Umbilical cord (tissue), 2 donors: ENCODE data around the gene ZNF555. TPM values are rescaled to one million over a fixed set of nuclear protein-coding genes. Genes with fewer than 3 reads are reported as not detected.

Source experiments
- DNase-seq: peaks from one replicate; pipeline ENCODE4 v3.0.0-alpha.2; 2015; ENCODE audit warnings: low spot score
- total RNA-seq: library from RNA; depleted of rRNA; stranded (reverse); fragments of >200 nt; gene quantifications from one replicate; pipeline ENCODE4 v1.2.3, GENCODE V29; 2014; ENCODE audit warnings: low replicate concordance; ENCODE audit not compliant: insufficient read depth

ZNF555 gene
- total RNA-seq, 1 donor from 2014 or later = 7.0 TPM

DNA sequence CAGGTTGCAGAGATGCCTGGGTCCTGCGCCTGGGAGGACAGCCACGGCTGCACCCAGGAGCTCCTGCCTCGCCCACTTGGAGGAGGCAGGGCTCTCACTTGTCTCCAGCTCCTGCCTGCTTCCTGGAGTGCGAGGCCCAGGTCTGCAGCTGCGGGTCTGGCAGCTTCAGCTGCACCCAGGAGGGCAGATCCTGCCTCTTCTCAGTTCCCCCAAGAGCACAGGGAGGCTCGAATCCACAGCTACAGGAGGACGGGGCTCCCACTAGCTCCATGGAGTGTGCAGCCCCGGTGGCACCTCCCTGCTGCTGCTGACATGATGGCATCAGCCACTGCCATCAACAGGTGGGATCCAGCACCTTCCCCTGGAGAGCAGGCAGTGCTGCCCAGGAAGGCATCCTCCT is 17.1 kb upstream of the ZNF555 start:
- DNase-seq = no peak

DNA sequence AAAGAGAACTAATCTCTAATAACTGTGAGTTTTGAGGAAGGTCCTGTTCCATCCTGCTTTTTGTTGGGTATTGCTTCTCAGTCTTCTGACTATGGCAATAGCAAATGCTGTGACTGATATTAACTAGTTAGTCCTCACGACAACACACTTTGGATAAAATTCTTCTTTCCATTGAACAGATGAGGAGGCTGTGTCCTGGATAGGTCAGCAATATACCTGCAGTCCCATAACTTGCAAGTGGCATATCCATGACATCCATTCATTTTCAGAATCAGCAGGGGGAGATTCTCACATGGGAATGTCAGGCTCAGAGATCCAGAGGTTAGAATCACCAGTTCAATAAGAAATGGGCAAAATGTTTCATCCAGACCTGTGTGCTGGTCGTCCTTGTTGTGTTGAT is 14.3 kb upstream of the ZNF555 start:
- DNase-seq = no peak

DNA sequence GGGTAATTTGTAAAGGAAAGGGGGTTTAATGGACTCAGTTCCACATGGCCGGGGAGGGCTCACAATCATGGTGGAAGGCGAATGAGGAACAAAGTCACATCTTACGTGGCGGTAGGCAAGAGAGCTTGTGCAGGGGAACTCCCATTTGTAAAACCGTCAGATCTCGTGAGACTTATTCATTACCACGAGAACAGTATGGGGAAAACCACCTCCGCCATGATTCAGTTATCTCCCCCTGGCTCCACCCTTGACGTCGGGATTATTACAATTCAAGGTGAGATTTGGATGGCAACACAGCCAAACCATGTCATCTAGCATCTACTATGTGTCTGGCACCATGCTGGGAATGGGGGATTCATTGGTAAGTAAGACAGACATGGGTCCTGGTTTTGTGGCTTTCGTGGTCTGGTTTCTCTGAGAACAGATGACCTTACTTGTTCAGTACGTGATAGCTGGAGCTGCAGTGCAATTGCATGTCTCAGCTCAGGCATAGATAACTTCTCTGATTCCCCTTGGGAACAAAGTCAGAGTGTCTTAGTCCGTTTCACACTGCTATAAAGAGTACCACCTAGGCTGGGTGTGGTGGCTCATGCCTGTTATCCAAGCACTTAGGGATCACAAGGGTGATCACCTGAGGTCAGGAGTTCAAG is 13.3 kb upstream of the ZNF555 start:
- no peak for DNase-seq

DNA sequence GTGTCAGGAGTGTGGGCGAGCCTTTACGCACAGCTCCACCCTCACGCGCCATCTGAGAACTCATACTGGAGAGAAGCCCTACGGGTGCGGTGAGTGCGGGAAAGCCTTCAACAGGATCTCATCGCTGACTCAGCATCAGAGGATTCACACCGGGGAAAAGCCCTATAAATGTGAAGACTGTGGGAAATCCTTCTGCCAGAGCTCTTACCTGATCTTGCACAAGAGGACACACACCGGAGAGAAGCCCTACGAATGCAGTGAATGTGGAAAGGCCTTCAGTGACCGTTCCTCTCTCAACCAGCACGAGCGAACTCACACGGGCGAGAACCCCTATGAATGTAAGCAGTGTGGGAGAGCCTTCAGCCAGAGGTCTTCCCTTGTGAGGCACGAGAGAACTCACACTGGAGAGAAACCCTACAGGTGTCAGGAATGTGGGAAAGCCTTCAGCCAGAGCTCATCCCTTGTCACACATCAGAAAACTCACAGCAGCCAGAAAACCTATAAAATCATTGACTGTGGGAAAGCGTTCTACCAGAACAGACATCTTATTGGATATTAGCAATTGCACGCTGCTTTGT is 6.9 kb upstream of the ZNF555 start:
- DNase-seq = no peak

DNA sequence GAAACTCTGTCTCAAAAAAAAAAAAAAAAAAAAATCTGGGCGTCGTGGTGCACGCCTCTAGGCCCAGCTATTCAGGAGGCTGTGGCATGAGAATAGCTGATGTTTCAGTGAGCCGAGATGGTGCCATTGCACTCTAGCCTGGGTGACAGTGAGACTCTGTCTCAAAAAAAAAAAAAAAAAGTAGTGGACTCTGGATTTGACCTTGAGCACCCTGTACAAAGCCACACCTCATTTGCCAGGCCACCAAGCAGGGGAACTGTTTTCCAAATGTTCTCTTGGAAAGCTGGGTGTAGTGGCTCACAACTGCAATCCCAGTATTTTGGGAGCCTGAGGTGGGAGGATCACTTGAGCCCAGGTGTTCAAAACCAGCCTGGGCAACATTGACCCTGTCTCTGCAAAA is 3.8 kb upstream of the ZNF555 start:
- DNase-seq = no peak

DNA sequence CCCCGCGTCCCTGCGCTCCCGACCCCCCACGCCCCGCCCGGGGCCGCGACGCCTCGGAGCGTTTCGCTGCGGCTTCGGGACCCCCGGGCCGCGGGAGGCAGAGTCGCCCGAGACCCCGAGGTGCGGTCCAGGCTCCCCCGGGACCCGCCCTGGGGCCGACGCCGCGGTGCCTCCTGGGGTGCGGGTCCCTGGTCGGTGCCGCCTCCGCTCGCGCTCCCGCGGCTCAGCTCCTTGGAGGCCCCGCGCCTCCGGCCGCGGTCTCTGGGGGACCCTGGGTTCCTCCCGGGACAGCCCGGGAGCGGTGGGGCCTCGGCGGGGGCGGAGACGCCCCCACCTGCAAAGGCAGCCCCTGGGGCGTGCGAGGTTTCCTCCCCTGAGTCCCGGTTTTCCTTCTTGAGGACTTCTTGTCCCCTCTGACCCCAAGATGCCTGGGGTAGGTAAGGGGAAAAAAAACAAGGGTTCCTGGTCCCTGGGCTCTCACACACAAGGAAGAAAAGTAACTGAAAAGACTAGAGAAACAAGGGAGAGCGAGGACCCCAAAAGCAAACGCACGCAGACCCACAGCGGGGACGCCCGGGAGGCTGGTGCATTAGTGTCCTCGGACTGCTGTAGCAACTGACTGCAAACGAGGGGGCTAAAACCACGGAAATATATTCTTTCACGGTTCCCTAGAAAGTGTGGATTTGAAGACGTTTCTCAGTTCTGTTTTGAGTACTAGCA is 740 bp downstream of the ZNF555 start:
- no peak for DNase-seq

DNA sequence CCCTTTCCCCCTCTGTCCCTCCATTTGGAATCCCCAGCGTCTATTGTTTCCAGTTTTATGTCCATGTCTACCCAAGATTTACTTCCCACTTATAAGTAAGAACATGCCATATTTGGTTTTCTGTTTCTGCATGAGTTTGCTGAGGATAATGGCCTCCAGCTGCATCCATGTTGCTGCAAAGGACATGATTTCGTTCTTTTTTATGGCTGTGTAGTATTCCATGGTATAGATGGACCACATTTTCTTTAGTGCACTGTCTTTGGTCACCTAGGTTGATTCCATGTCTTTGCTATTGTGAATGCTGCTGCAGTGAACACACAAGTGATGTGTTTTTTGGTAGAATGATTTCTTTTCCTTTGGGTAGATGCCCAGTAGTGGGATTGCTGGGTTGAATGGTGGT is 3.8 kb downstream of the ZNF555 start:
- DNase-seq = no peak

DNA sequence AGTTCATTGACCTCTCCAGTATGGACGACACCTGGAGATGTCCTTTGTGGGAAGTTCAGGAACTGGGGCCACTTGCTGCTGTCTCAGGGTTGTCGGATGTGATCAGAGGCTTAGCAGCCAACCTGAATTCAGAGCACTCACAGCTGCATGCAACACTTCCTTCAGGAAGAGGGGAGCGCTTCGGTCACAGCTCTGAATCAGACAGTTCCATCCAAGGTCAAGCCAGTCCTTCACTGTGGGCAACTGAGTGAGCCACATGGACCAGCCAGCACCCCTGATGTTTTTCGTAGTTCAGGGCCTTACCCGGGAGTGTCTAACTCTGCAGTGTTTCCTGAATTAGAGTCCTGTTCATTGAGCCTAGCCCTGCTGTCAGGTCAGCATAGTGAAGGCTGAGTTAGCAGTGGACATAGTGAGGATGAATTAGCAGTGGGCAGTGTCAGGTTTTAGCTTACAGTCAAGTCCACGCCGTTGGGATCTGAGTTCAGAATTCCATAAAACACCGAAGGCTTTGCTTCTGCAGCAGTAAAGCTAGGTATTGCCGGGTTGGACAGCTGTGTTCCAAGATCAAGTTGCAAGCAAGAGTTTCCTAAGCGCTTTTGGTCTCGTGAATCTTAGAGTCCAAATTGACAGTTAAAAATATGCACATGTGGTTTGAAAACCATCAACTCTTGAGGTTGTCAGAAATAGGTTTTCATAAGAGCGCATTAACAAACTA is 5.1 kb downstream of the ZNF555 start:
- no peak for DNase-seq

DNA sequence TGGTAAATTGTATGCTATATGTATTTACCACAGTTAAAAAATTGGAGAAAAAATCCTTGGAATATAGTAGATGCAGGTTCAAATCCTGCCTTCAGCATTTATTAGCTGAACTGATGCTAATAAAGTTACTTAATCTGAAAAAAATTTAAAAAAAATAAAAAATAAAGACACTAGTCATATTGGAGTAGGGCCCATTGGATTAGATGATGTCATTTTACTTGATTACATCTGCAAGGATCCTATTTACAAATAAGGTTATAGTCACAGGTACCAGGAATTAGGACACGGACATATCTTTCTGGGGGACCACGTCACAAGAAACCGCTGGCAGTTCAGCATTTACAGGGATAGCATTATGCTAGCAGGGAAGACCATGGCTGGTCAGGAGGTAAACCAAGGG is 6.2 kb downstream of the ZNF555 start:
- DNase-seq = no peak

DNA sequence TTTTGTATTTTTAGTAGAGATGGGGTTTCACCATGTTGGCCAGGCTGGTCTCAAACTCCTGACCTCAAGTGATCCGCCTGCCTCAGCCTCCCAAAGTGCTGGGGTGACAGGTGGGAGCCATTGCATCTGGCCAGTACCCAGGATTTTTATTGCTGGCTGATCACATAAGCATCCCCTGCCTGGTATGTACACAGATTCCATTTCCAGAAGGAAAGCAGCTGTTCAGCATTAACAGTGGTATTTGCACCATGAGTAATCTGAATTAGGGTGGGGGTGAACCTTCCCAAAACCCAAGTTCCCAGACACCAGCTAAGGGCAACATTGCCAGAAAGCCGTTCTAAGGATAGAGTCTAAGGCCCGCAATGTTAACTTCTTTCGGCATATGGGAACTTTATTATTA is 7.3 kb downstream of the ZNF555 start:
- no peak for DNase-seq

DNA sequence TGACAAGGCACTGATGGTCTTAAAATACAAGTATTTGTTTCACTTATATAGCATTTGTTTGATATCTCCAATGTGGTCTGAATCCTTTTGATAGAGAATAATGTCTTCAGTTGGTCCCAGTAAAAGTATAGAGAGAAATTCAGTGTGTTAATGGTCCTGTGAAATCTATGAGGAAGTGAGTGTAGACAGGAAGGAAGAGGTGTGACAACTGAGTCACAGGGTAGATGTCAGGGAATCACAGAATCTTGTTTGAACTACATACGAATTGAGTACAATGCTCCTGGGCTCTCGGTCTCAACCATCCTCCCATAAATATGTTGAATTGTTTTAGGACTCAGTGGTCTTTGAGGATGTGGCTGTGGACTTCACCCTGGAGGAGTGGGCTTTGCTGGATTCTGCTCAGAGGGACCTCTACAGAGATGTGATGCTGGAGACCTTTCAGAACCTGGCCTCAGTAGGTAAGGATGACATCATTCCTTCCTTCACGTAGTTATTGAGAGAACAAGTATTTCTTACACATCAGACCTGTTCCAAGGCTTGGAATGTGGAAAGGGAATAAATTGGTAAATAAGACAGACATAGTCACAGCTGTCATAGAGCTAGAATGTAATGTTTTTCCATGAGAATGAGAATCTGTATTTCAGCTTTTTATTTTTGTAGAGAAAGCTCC is 9.1 kb downstream of the ZNF555 start:
- no peak for DNase-seq

DNA sequence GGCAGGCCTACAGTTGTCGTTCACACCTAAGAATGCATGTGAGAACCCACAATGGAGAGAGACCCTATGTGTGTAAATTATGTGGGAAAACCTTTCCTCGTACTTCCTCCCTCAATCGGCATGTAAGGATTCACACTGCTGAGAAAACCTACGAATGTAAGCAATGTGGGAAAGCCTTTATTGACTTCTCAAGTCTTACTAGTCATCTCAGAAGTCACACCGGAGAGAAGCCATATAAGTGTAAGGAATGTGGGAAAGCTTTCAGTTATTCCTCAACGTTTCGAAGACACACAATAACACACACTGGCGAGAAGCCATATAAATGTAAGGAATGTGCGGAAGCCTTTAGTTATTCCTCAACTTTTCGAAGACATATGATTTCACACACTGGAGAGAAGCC is 11.3 kb downstream of the ZNF555 start:
- DNase-seq = no peak

DNA sequence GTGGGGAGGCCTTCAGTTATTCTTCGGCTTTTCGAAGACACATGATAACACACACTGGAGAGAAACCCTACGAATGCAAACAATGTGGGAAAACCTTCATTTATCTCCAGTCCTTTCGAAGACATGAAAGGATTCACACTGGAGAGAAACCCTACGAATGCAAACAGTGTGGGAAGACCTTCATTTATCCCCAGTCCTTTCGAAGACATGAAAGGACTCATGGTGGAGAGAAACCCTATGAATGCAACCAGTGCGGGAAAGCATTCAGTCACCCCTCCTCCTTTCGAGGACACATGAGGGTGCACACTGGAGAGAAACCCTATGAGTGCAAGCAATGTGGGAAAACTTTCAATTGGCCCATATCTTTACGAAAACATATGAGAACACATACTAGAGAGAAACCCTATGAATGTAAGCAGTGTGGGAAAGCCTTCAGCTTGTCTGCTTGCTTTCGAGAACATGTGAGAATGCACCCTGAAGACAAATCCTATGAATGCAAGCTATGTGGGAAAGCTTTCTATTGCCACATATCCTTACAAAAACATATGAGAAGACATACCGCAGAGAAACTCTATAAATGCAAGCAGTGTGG is 11.8 kb downstream of the ZNF555 start:
- DNase-seq = no peak

DNA sequence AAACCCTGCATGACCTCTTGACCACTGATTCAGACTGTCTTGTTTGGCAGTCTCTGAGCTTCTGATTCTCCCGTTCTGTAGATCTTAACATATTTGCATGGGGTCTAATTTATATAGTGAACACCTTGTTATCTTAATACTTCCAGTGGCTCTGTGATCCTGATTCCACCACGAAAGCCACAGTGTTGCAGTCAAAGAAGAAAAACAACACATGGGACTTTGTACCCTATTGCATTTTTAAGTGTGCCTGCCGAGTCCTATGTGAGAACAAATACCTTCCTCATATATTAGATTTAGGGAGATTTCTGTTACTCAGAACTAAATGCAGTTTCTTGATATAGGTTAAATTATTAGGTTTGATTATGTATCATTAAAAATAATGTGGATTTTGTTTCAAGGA is 13.6 kb downstream of the ZNF555 start:
- DNase-seq = no peak

DNA sequence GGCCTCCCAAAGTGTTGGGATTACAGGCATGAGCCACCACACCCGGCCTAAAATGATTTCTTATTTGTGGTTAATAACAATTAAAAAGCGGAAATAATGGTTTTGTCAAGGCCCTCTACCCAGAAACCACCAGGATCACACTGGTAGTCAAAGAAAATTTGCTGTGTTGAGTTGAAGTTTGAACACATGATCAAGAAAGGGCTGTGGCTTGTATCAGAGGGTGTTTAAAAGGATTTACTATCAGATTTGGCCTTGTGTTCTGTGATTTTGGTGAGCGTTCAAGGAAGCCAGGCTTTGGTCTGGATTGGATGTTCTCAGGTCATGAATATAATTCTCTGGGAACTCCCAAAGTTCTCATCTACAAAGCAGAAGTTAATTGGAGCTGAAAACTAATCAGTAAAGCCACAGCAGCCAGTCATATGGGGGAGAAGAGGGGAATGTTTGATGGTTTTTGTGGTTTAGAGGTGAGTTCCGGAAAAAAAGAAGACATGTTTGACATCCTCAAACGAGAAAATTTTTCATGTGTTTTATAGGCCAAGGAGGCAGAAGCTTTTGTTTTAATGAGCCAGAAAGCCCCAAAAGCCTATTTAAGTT is 15.3 kb downstream of the ZNF555 start:
- DNase-seq = no peak

DNA sequence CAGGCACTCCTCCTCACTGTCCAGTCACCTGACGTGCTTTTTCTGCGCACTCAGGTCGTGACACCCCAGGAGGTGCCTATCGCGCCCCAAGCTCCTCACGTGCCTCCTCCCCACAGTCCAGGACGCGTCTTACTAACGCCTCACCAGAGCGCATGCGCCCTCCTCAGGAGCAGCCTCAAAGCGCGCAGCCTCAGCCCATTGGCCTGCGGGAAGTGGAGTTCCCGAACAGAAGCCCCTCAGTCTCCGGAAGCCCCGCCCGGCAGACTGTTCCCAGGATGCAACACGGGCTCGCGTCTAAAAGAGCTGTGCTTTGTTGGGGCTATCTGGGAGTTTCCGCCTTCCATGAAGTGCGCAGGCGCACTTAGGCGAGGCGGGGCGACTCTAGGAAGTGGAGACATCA is 17.6 kb downstream of the ZNF555 start:
- no peak for DNase-seq

DNA sequence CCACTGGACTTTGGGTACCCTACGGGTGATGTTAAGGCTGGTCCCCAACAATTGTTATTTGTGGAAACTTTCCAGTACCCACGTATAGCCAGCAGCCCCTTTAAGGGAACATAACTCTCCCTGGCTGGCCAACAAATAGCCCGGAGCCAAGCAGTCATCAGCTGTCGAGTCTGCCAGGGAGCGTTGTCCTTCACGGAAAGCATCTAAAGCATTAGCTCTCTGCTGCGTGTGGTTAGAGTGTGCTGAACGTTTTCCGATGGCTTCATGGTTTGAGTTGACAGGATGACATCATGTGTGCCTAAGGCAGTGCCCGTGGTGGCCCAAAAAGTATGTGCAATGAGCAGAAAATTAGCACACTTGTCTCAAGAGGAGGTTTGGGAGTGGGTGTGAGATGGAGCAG is 22.5 kb downstream of the ZNF555 start:
- no peak for DNase-seq

DNA sequence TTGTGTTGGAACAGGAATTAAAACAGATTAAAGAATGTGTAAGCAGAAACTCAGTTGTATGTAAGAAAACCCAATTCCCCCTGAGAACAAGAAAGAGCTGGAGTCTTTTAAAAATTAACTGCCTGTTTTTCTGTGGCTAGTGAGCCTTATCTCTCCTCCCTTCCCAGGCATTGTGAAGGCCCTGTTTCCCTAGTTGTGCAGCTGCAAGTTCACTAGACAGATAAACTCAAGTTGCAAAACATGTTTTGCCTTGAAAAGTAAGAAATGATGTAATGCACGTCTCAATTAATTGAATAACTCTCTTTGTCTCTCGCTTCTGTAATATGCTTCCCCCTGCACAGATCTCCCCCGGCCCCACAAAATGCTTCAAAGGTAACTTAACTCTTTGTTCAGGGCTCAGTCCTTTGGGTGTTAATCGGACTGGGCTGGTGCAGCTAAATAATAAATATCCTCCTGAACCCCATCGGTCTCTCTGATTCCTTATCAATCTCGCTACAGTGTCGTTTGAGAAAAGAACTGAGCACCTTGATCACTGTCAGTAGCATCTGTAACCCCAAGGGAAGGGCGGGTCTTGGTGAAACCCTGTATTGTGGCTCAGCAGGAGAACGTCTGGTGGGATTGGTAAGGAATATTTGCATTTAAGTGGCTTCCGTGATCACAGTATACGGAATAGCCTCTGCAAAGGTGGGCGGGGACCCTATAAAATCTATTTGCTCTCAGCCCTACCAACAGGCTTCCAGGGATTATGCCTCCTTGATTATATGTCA is 24.2 kb downstream of the ZNF555 start:
- no peak for DNase-seq

DNA sequence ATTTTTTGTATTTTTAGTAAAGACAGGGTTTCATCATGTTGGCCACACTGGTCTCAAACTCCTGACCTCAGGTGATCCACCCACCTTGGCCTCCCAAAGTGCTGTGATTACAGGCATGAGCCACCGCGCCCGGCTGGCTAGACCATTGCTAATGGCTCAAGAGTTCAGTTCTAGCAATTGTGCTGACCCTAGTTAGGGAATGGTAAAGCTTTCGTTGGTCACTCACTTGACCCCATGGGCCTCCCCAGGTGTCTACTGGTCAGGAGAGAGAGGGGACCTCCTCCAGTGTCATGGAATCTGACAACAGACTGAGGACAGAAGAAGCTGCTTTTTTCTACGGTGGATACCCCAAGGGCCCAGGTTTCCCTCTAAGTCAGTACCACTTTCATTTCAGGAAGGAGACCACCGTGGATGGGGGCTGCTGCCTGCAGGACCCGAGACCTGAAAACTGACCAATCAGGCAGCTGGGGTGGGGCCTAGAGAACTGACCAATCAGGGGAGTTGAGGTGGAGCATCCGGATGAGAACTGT is 25.3 kb downstream of the ZNF555 start:
- DNase-seq = no peak
